Smooth muscle cell (in vitro differentiated cells): ENCODE measurements around the gene LRRFIP2. TPM values are rescaled to one million over a fixed set of nuclear protein-coding genes. Genes with fewer than 3 reads are reported as not detected.
A peak's percentile ranks its signal among the peaks of the same experiment; 100 is the strongest.

Source experiments
- DNase-seq: peaks from one replicate; lab custom pipeline; 2025; ENCODE audit not compliant: unreplicated experiment; lab: John Stamatoyannopoulos, UW
- H2AFZ ChIP-seq: fragments of 200-600 bp; sonication (generic); 2 replicates; pipeline ENCODE4 v1.6.0; 2016; ENCODE audit warnings: antibody characterized with exemption, low read depth, mild to moderate bottlenecking
- H3F3A ChIP-seq: fragments of 200-600 bp; sonication (generic); 2 replicates; pipeline ENCODE4 v1.6.0; 2017; ENCODE audit warnings: antibody characterized with exemption, low read depth
- H3K27ac ChIP-seq: fragments of 200-600 bp; sonication (generic); 2 replicates; pipeline ENCODE4 v1.5.1; 2016; ENCODE audit warnings: low read depth, mild to moderate bottlenecking
- H3K27me3 ChIP-seq: fragments of 200-600 bp; sonication (generic); 2 replicates; pipeline ENCODE4 v1.6.1; 2016; ENCODE audit warnings: low read depth, mild to moderate bottlenecking
- H3K36me3 ChIP-seq: fragments of 200-600 bp; sonication (generic); 2 replicates; pipeline ENCODE4 v1.5.1; 2016; ENCODE audit warnings: low read depth
- H3K4me1 ChIP-seq: fragments of 200-600 bp; sonication (generic); 2 replicates; pipeline ENCODE4 v1.5.1; 2016; ENCODE audit warnings: low read depth
- H3K4me2 ChIP-seq: fragments of 200-600 bp; sonication (generic); 2 replicates; pipeline ENCODE4 v1.6.0; 2016; ENCODE audit warnings: mild to moderate bottlenecking
- H3K4me3 ChIP-seq: fragments of 200-600 bp; sonication (generic); 2 replicates; pipeline ENCODE4 v1.5.1; 2016; ENCODE audit warnings: mild to moderate bottlenecking
- H3K79me2 ChIP-seq: fragments of 200-600 bp; sonication (generic); 2 replicates; pipeline ENCODE4 v1.6.0; 2016; ENCODE audit warnings: low read depth, mild to moderate bottlenecking
- H3K9ac ChIP-seq: fragments of 200-600 bp; sonication (generic); 2 replicates; pipeline ENCODE4 v1.6.0; 2016; ENCODE audit warnings: low read depth
- H3K9me3 ChIP-seq: fragments of 200-600 bp; sonication (generic); replicated peaks from 2 replicates; pipeline ENCODE4 v1.5.1; 2016; ENCODE audit warnings: low read depth
- H4K20me1 ChIP-seq: fragments of 200-600 bp; sonication (generic); 2 replicates; pipeline ENCODE4 v1.6.0; 2016; ENCODE audit warnings: low read depth
- CTCF ChIP-seq: fragments of 200-600 bp; sonication (generic); IDR thresholded peaks from 2 replicates; pipeline ENCODE4 v1.5.1; 2017; ENCODE audit warnings: borderline replicate concordance, mild to moderate bottlenecking, antibody characterized with exemption; ENCODE audit not compliant: insufficient read depth, poor library complexity, severe bottlenecking
- WGBS: methylation state at CpG from one replicate; pipeline ENCODE4 v1.1.7; 2016; ENCODE audit warnings: low lambda C conversion rate; 5-methylcytosine and 5-hydroxymethylcytosine counted together
- polyA plus RNA-seq: library from polyadenylated mRNA; unstranded; fragments of >200 nt; fragmentation: Nextera tagmentation; extraction: Ambion mirVana; gene quantifications from 2 replicates; pipeline ENCODE4 v1.2.1, GENCODE V29; 2016
- total RNA-seq: library from RNA; depleted of rRNA; stranded (reverse); fragments of >200 nt; gene quantifications from 2 replicates; pipeline ENCODE4 v1.2.3, GENCODE V29; 2014

Gene LRRFIP2
- total and polyA plus RNA-seq, 2 experiments from 2014 or later, result 25.6 to 34.6 TPM

GRCh38 chr3:37189109-37189508, 14.7 kb upstream of the LRRFIP2 start:
- 90% methylated on average over 4 of the region's 4 CpGs for WGBS

DNA sequence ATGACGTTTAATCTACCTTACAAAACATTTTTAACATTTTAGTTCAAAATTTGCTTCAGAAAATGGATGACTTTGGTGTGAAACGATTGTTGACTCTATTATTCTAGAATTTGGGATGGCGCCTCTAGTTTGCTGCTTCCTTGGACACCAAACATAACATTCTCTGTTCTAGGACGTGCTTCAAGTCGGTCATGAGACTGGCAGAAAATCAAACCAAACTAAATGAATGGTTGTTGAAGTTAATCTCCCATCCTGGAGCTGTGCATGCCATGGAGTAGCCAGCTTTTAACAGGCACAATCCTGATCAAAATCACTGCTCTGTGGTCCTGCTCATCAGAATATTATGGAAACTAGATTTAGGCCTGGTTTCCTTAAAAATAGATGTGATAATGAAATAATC, 9.6 kb upstream of the LRRFIP2 start:
- H3K4me1 ChIP-seq, result no peaks in the 10 kb centered on the region

More at GRCh38 chr3:37189109-37189508, 14.7 kb upstream of the LRRFIP2 start:
- H3F3A ChIP-seq, result no peaks in the 10 kb centered on the region
- DNase-seq, result no peak
- H3K36me3 ChIP-seq, result no peaks in the 10 kb centered on the region
- no peak overlapping the region for H3K4me2 ChIP-seq
- H4K20me1 ChIP-seq, result no peaks in the 10 kb centered on the region
- no peaks in the 10 kb centered on the region for H3K27me3 ChIP-seq
- no peaks in the 10 kb centered on the region for H3K79me2 ChIP-seq
- no peaks in the 10 kb centered on the region for H3K9me3 ChIP-seq
- no peak overlapping the region for H3K4me3 ChIP-seq
- H3K4me1 ChIP-seq, result no peaks in the 10 kb centered on the region
- no peak overlapping the region for H3K9ac ChIP-seq
- no peak for TF ChIP-seq CTCF
- no peak overlapping the region for H3K27ac ChIP-seq
- no peak overlapping the region for H2AFZ ChIP-seq

DNA sequence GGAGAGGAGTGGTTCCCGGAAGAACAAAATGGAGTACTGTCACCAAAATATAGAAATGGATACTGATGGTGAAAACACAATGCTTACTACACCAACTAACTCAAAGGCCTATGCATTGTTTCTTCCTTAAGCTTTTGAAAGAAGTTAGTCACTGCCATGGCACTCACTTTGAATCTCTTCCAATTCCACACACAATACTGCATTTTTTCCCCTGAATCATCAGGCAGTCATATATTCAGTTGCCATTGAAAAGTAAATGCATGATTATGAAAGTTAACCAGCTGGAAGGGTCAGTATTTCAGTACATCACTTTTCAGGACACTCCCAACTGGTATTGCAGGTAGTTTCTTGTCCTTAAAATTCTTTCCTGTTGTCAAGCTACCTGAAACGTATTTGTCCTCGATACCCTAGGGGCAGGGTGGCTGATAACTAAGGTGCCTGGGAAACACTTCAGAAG, 9.0 kb upstream of the LRRFIP2 start:
- Histone ChIP-seq H3F3A (no peaks in the 10 kb centered on the region), H3K27ac (peak overlapping the region; percentile 73), H3K9ac (no peak overlapping the region), H3K27me3 (no peaks in the 10 kb centered on the region), H2AFZ (no peak overlapping the region), H3K4me2 (peak overlapping the region; percentile 34), H3K36me3 (no peaks in the 10 kb centered on the region), H3K4me3 (no peak overlapping the region), H4K20me1 (peaks cover 9% of the 10 kb centered on the region), H3K4me1 (no peaks in the 10 kb centered on the region), H3K9me3 (no peaks in the 10 kb centered on the region), H3K79me2 (peaks cover 17% of the 10 kb centered on the region)
- no peak for DNase-seq
- WGBS, result 57% methylated on average over 3 of the region's 3 CpGs
- no peak for TF ChIP-seq CTCF

More for the DNA sequence above, 9.6 kb upstream of the LRRFIP2 start:
- Histone ChIP-seq H3K36me3 (no peaks in the 10 kb centered on the region), H3K79me2 (peaks cover 12% of the 10 kb centered on the region), H4K20me1 (peaks cover 5% of the 10 kb centered on the region), H3K9ac (no peak overlapping the region), H3K27ac (peak overlapping the region; percentile 73), H3K4me3 (no peak overlapping the region), H3F3A (no peaks in the 10 kb centered on the region), H3K9me3 (no peaks in the 10 kb centered on the region), H3K4me2 (peak overlapping the region; percentile 34), H3K27me3 (no peaks in the 10 kb centered on the region), H2AFZ (no peak overlapping the region)
- DNase-seq, result no peak
- 91% methylated on average over 5 of the region's 5 CpGs for WGBS
- TF ChIP-seq CTCF, result no peak

GRCh38 chr3:37182816-37183215, 8.4 kb upstream of the LRRFIP2 start:
- no peak overlapping the region for H2AFZ ChIP-seq
- H3K27me3 ChIP-seq, result no peaks in the 10 kb centered on the region
- H3K9ac ChIP-seq, result no peak overlapping the region
- no peak overlapping the region for H3K4me2 ChIP-seq
- H3K4me1 ChIP-seq, result no peaks in the 10 kb centered on the region
- H3K9me3 ChIP-seq, result no peaks in the 10 kb centered on the region
- no peak for TF ChIP-seq CTCF
- H4K20me1 ChIP-seq, result peaks cover 9% of the 10 kb centered on the region
- H3K27ac ChIP-seq, result peak overlapping the region; percentile 73
- H3K79me2 ChIP-seq, result peaks cover 23% of the 10 kb centered on the region
- no peaks in the 10 kb centered on the region for H3K36me3 ChIP-seq
- no peak overlapping the region for H3K4me3 ChIP-seq
- DNase-seq, result no peak
- H3F3A ChIP-seq, result no peaks in the 10 kb centered on the region
